ENCODE results near the gene GNG2.

Gene GNG2

DNA sequence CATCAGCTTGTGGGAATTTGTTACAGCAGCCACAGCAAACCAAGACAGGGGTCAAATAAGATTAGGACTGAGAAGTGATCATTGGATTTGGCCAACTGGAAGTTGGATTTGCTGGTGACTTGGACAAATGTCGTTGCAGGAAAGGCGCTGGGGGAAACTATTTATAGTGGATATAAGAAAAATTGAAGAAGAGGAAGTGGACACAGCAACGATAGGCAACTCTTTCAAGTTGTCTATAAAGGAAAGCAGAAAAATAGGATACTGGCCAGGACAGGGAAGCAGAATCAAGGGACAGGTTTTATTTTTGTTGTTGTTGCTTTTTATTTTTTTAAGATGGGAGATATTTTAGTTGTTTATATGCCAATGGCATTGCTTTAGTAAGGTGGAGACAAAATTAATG lies 72.8 kb downstream of the GNG2 start:
- Histone ChIP-seq H3K14ac (ENCODE audit: low read length) (no peak overlapping the region), H2BK120ac (ENCODE audit: low read depth, low read length) (no peak overlapping the region), H2AK5ac (ENCODE audit: low read depth, low read length) (no peak overlapping the region), H3K23ac (ENCODE audit: low read depth, low read length, poor library complexity) (no peak overlapping the region), H2BK15ac (ENCODE audit: low read length) (no peak overlapping the region), H3K4me3 (ENCODE audit: low read length in 2 of 2) (no peak overlapping the region), H3K36me3 (replicated peaks in 1 of 2; ENCODE audit: control insufficient read depth in 2 of 2, insufficient read depth in 2 of 2, low read length in 2 of 2) (peaks cover 0 to 4% of the 10 kb centered on the region in 2 donors), H2AFZ (ENCODE audit: low read length) (no peak overlapping the region), H3K4me2 (ENCODE audit: insufficient read depth, low read length, poor library complexity, severe bottlenecking) (no peak overlapping the region), H2BK12ac (ENCODE audit: low read length) (no peak overlapping the region), H3K27ac (replicated peaks; ENCODE audit: low read length) (no peak overlapping the region), H3K9ac (ENCODE audit: low read depth, low read length, poor library complexity) (no peak overlapping the region), H3K27me3 (ENCODE audit: control insufficient read depth in 3 of 3, insufficient read depth in 3 of 3, low read depth in 1 of 3, low read length in 3 of 3) (no peaks in the 10 kb centered on the region), H4K91ac (ENCODE audit: low read depth, low read length, poor library complexity) (no peak overlapping the region), H3K79me1 (ENCODE audit: low read depth, low read length) (no peaks in the 10 kb centered on the region), H3K18ac (ENCODE audit: low read length) (no peak overlapping the region), H3K9me3 (replicated peaks in 1 of 2; ENCODE audit: control insufficient read depth in 2 of 2, insufficient read depth in 1 of 2, low read depth in 1 of 2, low read length in 2 of 2) (no peaks in the 10 kb centered on the region), H2BK5ac (ENCODE audit: low read length) (no peak overlapping the region), H3K4ac (ENCODE audit: low read length) (no peak overlapping the region), H4K8ac (ENCODE audit: low read depth, low read length) (no peak overlapping the region), H3K4me1 (ENCODE audit: control insufficient read depth in 2 of 2, insufficient read depth in 1 of 2, low read depth in 1 of 2, low read length in 2 of 2) (peaks cover 0 to 5% of the 10 kb centered on the region in 2 donors)
- no peak for DNase-seq (ENCODE audit: low spot score)
- no CpG with 5 or more reads among the region's 3 CpGs for WGBS, 2 donors (ENCODE audit: extremely low coverage in 2 of 2, insufficient read length in 2 of 2, insufficient replicate concordance in 1 of 2)

DNA sequence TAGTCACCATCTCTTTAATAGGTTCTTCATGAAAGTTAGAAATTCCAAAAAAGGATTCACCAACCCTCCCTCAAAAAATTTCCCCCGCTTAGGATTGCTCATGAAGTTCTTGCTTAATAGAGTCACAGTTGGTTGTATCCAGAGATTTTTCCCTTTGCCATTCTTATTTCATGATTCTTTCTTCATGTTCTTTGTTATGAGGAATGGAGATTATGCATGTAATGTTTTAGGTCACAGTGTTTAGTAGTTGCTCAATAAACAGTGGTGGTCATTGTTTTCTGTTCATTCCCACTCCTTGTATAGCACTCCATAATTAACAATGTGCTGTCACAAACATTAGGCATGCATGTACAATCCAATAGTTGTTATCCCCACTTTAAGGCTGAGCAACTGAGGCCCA lies 77.7 kb downstream of the GNG2 start:
- Histone ChIP-seq H3K9me3 (replicated peaks in 1 of 2; ENCODE audit: control insufficient read depth in 2 of 2, insufficient read depth in 1 of 2, low read depth in 1 of 2, low read length in 2 of 2) (no peaks in the 10 kb centered on the region), H3K27me3 (ENCODE audit: control insufficient read depth in 3 of 3, insufficient read depth in 3 of 3, low read depth in 1 of 3, low read length in 3 of 3) (no peaks in the 10 kb centered on the region), H3K27ac (replicated peaks; ENCODE audit: low read length) (no peak overlapping the region), H4K91ac (ENCODE audit: low read depth, low read length, poor library complexity) (no peak overlapping the region), H2BK15ac (ENCODE audit: low read length) (no peak overlapping the region), H3K18ac (ENCODE audit: low read length) (no peak overlapping the region), H2AFZ (ENCODE audit: low read length) (no peak overlapping the region), H3K4ac (ENCODE audit: low read length) (no peak overlapping the region), H3K4me1 (ENCODE audit: control insufficient read depth in 2 of 2, insufficient read depth in 1 of 2, low read depth in 1 of 2, low read length in 2 of 2) (peaks cover 0 to 6% of the 10 kb centered on the region in 2 donors), H2AK5ac (ENCODE audit: low read depth, low read length) (no peak overlapping the region), H2BK5ac (ENCODE audit: low read length) (no peak overlapping the region), H3K14ac (ENCODE audit: low read length) (no peak overlapping the region), H3K79me1 (ENCODE audit: low read depth, low read length) (no peaks in the 10 kb centered on the region), H3K4me3 (ENCODE audit: low read length in 2 of 2) (no peak overlapping the region), H3K23ac (ENCODE audit: low read depth, low read length, poor library complexity) (no peak overlapping the region), H2BK12ac (ENCODE audit: low read length) (no peak overlapping the region), H3K4me2 (ENCODE audit: insufficient read depth, low read length, poor library complexity, severe bottlenecking) (no peak overlapping the region), H3K9ac (ENCODE audit: low read depth, low read length, poor library complexity) (no peak overlapping the region), H4K8ac (ENCODE audit: low read depth, low read length) (no peak overlapping the region), H3K36me3 (replicated peaks in 1 of 2; ENCODE audit: control insufficient read depth in 2 of 2, insufficient read depth in 2 of 2, low read length in 2 of 2) (peaks cover 0 to 8% of the 10 kb centered on the region in 2 donors), H2BK120ac (ENCODE audit: low read depth, low read length) (no peak overlapping the region)
- DNase-seq (ENCODE audit: low spot score) = no peak
- WGBS, 2 donors (ENCODE audit: extremely low coverage in 2 of 2, insufficient read length in 2 of 2, insufficient replicate concordance in 1 of 2) = no CpG with 5 or more reads among the region's 1 CpG

DNA sequence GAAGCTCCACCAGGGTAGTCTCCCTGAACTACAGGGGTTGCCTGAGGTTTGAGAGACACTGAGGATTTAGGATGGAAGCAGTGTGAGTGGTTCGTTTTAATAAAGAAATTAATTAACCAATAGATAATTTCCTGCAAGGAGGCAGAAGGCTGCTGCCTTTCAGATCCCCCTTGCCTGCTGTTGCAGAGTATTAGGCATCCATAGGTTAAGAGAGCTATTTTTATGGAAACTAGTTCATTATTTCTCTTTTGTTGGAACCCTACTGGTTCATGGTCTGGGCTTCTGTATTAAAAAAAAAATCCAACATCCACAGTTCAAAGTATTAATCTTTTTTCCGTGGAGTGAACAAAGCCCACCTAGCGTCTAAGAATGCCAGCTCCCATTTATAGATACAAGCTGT lies 78.4 kb downstream of the GNG2 start:
- Histone ChIP-seq H3K14ac (ENCODE audit: low read length) (no peak overlapping the region), H3K9ac (ENCODE audit: low read depth, low read length, poor library complexity) (no peak overlapping the region), H3K18ac (ENCODE audit: low read length) (no peak overlapping the region), H3K4me3 (ENCODE audit: low read length in 2 of 2) (no peak overlapping the region), H2BK12ac (ENCODE audit: low read length) (no peak overlapping the region), H2BK5ac (ENCODE audit: low read length) (no peak overlapping the region), H3K36me3 (replicated peaks in 1 of 2; ENCODE audit: control insufficient read depth in 2 of 2, insufficient read depth in 2 of 2, low read length in 2 of 2) (peaks cover 0 to 8% of the 10 kb centered on the region in 2 donors), H3K23ac (ENCODE audit: low read depth, low read length, poor library complexity) (no peak overlapping the region), H3K27ac (replicated peaks; ENCODE audit: low read length) (no peak overlapping the region), H2BK120ac (ENCODE audit: low read depth, low read length) (no peak overlapping the region), H2AFZ (ENCODE audit: low read length) (no peak overlapping the region), H3K4ac (ENCODE audit: low read length) (no peak overlapping the region), H3K4me1 (ENCODE audit: control insufficient read depth in 2 of 2, insufficient read depth in 1 of 2, low read depth in 1 of 2, low read length in 2 of 2) (peaks cover 0 to 6% of the 10 kb centered on the region in 2 donors), H3K27me3 (ENCODE audit: control insufficient read depth in 3 of 3, insufficient read depth in 3 of 3, low read depth in 1 of 3, low read length in 3 of 3) (no peaks in the 10 kb centered on the region), H3K4me2 (ENCODE audit: insufficient read depth, low read length, poor library complexity, severe bottlenecking) (no peak overlapping the region), H4K91ac (ENCODE audit: low read depth, low read length, poor library complexity) (no peak overlapping the region), H4K8ac (ENCODE audit: low read depth, low read length) (no peak overlapping the region), H2BK15ac (ENCODE audit: low read length) (no peak overlapping the region), H2AK5ac (ENCODE audit: low read depth, low read length) (no peak overlapping the region), H3K79me1 (ENCODE audit: low read depth, low read length) (no peaks in the 10 kb centered on the region), H3K9me3 (replicated peaks in 1 of 2; ENCODE audit: control insufficient read depth in 2 of 2, insufficient read depth in 1 of 2, low read depth in 1 of 2, low read length in 2 of 2) (no peaks in the 10 kb centered on the region)
- WGBS, 2 donors (ENCODE audit: extremely low coverage in 2 of 2, insufficient read length in 2 of 2, insufficient replicate concordance in 1 of 2) = no CpG with 5 or more reads among the region's 3 CpGs
- DNase-seq (ENCODE audit: low spot score) = no peak

DNA sequence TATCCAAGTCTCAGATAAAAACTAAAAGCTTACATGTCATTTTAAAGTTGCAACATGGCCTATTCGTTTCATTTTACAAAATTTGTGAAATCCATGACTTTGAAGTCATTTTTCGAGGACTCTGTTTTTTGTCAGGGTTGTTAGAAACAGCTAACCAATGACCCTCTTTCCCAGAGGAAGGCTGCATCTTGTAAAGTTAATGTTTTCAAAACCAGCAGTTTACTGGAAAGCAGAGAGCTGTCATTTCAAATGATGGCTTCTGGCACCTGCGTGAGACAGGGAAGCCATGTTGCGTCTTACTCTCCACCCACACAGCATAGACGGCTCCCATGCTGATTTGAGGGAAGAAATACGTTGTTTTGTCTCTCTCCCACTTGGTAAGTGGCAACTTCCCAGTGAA lies 78.8 kb downstream of the GNG2 start:
- Histone ChIP-seq H3K9me3 (replicated peaks in 1 of 2; ENCODE audit: control insufficient read depth in 2 of 2, insufficient read depth in 1 of 2, low read depth in 1 of 2, low read length in 2 of 2) (no peaks in the 10 kb centered on the region), H4K91ac (ENCODE audit: low read depth, low read length, poor library complexity) (no peak overlapping the region), H3K27me3 (ENCODE audit: control insufficient read depth in 3 of 3, insufficient read depth in 3 of 3, low read depth in 1 of 3, low read length in 3 of 3) (no peaks in the 10 kb centered on the region), H2AK5ac (ENCODE audit: low read depth, low read length) (no peak overlapping the region), H3K4me1 (ENCODE audit: control insufficient read depth in 2 of 2, insufficient read depth in 1 of 2, low read depth in 1 of 2, low read length in 2 of 2) (peaks cover 0 to 6% of the 10 kb centered on the region in 2 donors), H3K18ac (ENCODE audit: low read length) (no peak overlapping the region), H4K8ac (ENCODE audit: low read depth, low read length) (no peak overlapping the region), H2BK120ac (ENCODE audit: low read depth, low read length) (no peak overlapping the region), H3K23ac (ENCODE audit: low read depth, low read length, poor library complexity) (no peak overlapping the region), H2BK15ac (ENCODE audit: low read length) (no peak overlapping the region), H3K9ac (ENCODE audit: low read depth, low read length, poor library complexity) (no peak overlapping the region), H3K14ac (ENCODE audit: low read length) (no peak overlapping the region), H2AFZ (ENCODE audit: low read length) (no peak overlapping the region), H3K27ac (replicated peaks; ENCODE audit: low read length) (no peak overlapping the region), H3K4me3 (ENCODE audit: low read length in 2 of 2) (no peak overlapping the region), H3K4me2 (ENCODE audit: insufficient read depth, low read length, poor library complexity, severe bottlenecking) (no peak overlapping the region), H3K36me3 (replicated peaks in 1 of 2; ENCODE audit: control insufficient read depth in 2 of 2, insufficient read depth in 2 of 2, low read length in 2 of 2) (peaks cover 0 to 8% of the 10 kb centered on the region in 2 donors), H3K4ac (ENCODE audit: low read length) (no peak overlapping the region), H3K79me1 (ENCODE audit: low read depth, low read length) (no peaks in the 10 kb centered on the region), H2BK12ac (ENCODE audit: low read length) (no peak overlapping the region), H2BK5ac (ENCODE audit: low read length) (no peak overlapping the region)
- no peak for DNase-seq (ENCODE audit: low spot score)
- WGBS, 2 donors (ENCODE audit: extremely low coverage in 2 of 2, insufficient read length in 2 of 2, insufficient replicate concordance in 1 of 2) = no CpG with 5 or more reads among the region's 6 CpGs
